WTC11 (cell line): ENCODE results near the gene MACROD2. TPM values are rescaled to one million over a fixed set of nuclear protein-coding genes. Genes with fewer than 3 reads are reported as not detected.

Experiments used
- ATAC-seq: fragments of 200-7000 bp; cut with Tn5 transposase; 2 replicates; pipeline ENCODE4 v1.10.0; 2021; ENCODE audit warnings: mild to moderate bottlenecking, moderate library complexity
- CTCF ChIA-PET: fragments of 300-600 bp; sonication (Branson Sonifier 250); formaldehyde crosslinking; loops from one replicate; lab custom pipeline; 2021; ENCODE audit warnings: antibody characterized with exemption; lab: Charles Lee
- POLR2A ChIA-PET: fragments of 350-600 bp; sonication (Branson Sonifier 250); formaldehyde crosslinking; loops from one replicate; lab custom pipeline; 2021; ENCODE audit warnings: antibody characterized with exemption; lab: Charles Lee
- DNase-seq: peaks from one replicate; pipeline ENCODE4 v3.0.0; 2021; ENCODE audit warnings: low spot score
- H3K27ac Mint-ChIP-seq: 2 replicates; pipeline ENCODE4 v1.8.0; 2021; ENCODE audit warnings: mixed read lengths
- H3K27me3 Mint-ChIP-seq: 2 replicates; pipeline ENCODE4 v1.8.0; 2021; ENCODE audit warnings: low read depth, mild to moderate bottlenecking, moderate library complexity, mixed read lengths
- H3K36me3 Mint-ChIP-seq: 2 replicates; pipeline ENCODE4 v1.8.0; 2021; ENCODE audit warnings: mixed read lengths
- H3K4me1 Mint-ChIP-seq: 2 replicates; pipeline ENCODE4 v1.8.0; 2022; ENCODE audit warnings: mixed read lengths
- H3K4me3 Mint-ChIP-seq: 2 replicates; pipeline ENCODE4 v1.8.0; 2021; ENCODE audit warnings: mild to moderate bottlenecking, moderate library complexity, mixed read lengths
- H3K9me3 Mint-ChIP-seq: 2 replicates; pipeline ENCODE4 v1.8.0; 2021; ENCODE audit warnings: mixed read lengths
- ATF3 ChIP-seq: sonication (generic); formaldehyde crosslinking; conservative IDR thresholded peaks from 2 replicates; pipeline ENCODE4 v1.8.1; 2022; ENCODE audit warnings: mild to moderate bottlenecking, missing genetic modification reagents
- ETV6 ChIP-seq: sonication (generic); formaldehyde crosslinking; IDR thresholded peaks from 2 replicates; pipeline ENCODE4 v1.8.1; 2022; ENCODE audit warnings: mild to moderate bottlenecking, missing genetic modification reagents
- IRF1 ChIP-seq: sonication (generic); formaldehyde crosslinking; IDR thresholded peaks from 2 replicates; pipeline ENCODE4 v1.8.0; 2023; ENCODE audit warnings: missing genetic modification reagents
- JUN ChIP-seq: sonication (generic); formaldehyde crosslinking; IDR thresholded peaks from 2 replicates; pipeline ENCODE4 v1.8.0; 2023; ENCODE audit warnings: mild to moderate bottlenecking, missing genetic modification reagents
- NFATC4 ChIP-seq: fragments of 250-450 bp; sonication (Bioruptor Pico); IDR thresholded peaks from 2 replicates; pipeline ENCODE4 v1.9.0; 2021; ENCODE audit warnings: mild to moderate bottlenecking
- PRRX2 ChIP-seq: fragments of 250-450 bp; sonication (Bioruptor Pico); IDR thresholded peaks from 2 replicates; pipeline ENCODE4 v1.8.0; 2021; ENCODE audit warnings: mild to moderate bottlenecking
- RELA ChIP-seq: sonication (generic); formaldehyde crosslinking; IDR thresholded peaks from 2 replicates; pipeline ENCODE4 v1.8.1; 2022; ENCODE audit warnings: missing genetic modification reagents, mild to moderate bottlenecking, borderline replicate concordance
- RORB ChIP-seq: fragments of 250-450 bp; sonication (Bioruptor Pico); IDR thresholded peaks from 2 replicates; pipeline ENCODE4 v1.9.0; 2021; ENCODE audit warnings: mild to moderate bottlenecking
- SP1 ChIP-seq: sonication (generic); formaldehyde crosslinking; conservative IDR thresholded peaks from 2 replicates; pipeline ENCODE4 v1.8.1; 2022; ENCODE audit warnings: missing genetic modification reagents
- TCF7 ChIP-seq: sonication (generic); formaldehyde crosslinking; IDR thresholded peaks from 2 replicates; pipeline ENCODE4 v1.8.0; 2022; ENCODE audit warnings: mild to moderate bottlenecking, low read depth, missing genetic modification reagents, moderate library complexity
- ZBTB21 ChIP-seq: sonication (generic); formaldehyde crosslinking; IDR thresholded peaks from 2 replicates; pipeline ENCODE4 v1.8.1; 2023; ENCODE audit warnings: mild to moderate bottlenecking, missing genetic modification reagents, borderline replicate concordance
- ZNF317 ChIP-seq: sonication (generic); formaldehyde crosslinking; IDR thresholded peaks from 2 replicates; pipeline ENCODE4 v1.8.1; 2023; ENCODE audit warnings: low read depth, mild to moderate bottlenecking, moderate library complexity, missing genetic modification reagents, borderline replicate concordance
- ZNF423 ChIP-seq: fragments of 250-450 bp; sonication (Bioruptor Pico); IDR thresholded peaks from 2 replicates; pipeline ENCODE4 v2.1.2; 2022; ENCODE audit warnings: mild to moderate bottlenecking, moderate library complexity
- total RNA-seq: library from RNA; stranded (reverse); gene quantifications from 3 replicates; pipeline ENCODE4 v1.2.3, GENCODE V29; 2021
- TF ChIP-seq, protein P1 (sequence below): sonication (generic); formaldehyde crosslinking; IDR thresholded peaks from 2 replicates; pipeline ENCODE4 v1.8.1; 2022; ENCODE audit warnings: low read depth, missing genetic modification reagents, borderline replicate concordance
- TF ChIP-seq, protein P2 (sequence below): sonication (generic); formaldehyde crosslinking; IDR thresholded peaks from 2 replicates; pipeline ENCODE4 v1.8.0; 2022; ENCODE audit warnings: mild to moderate bottlenecking, missing genetic modification reagents
- TF ChIP-seq, protein P3 (sequence below): fragments of 200-600 bp; IDR thresholded peaks from 2 replicates; pipeline ENCODE4 v1.8.0; 2022; ENCODE audit warnings: antibody characterized with exemption
- TF ChIP-seq, protein P4 (sequence below): sonication (generic); formaldehyde crosslinking; IDR thresholded peaks from 2 replicates; pipeline ENCODE4 v1.8.1; 2023; ENCODE audit warnings: mild to moderate bottlenecking, moderate library complexity, missing genetic modification reagents
- TF ChIP-seq, protein P5 (sequence below): fragments of 250-450 bp; sonication (Bioruptor Pico); IDR thresholded peaks from 2 replicates; pipeline ENCODE4 v2.1.2; 2022; ENCODE audit warnings: mild to moderate bottlenecking, moderate library complexity
- TF ChIP-seq, protein P6 (sequence below): fragments of 250-450 bp; sonication (Bioruptor Pico); conservative IDR thresholded peaks from 2 replicates; pipeline ENCODE4 v1.9.0; 2021; ENCODE audit warnings: mild to moderate bottlenecking
- TF ChIP-seq, protein P7 (sequence below): fragments of 250-450 bp; sonication (Bioruptor Pico); IDR thresholded peaks from 2 replicates; pipeline ENCODE4 v1.8.0; 2021; ENCODE audit warnings: mild to moderate bottlenecking

Gene MACROD2
- total RNA-seq, 1 experiment from 2014 or later = 4.1 TPM

DNA sequence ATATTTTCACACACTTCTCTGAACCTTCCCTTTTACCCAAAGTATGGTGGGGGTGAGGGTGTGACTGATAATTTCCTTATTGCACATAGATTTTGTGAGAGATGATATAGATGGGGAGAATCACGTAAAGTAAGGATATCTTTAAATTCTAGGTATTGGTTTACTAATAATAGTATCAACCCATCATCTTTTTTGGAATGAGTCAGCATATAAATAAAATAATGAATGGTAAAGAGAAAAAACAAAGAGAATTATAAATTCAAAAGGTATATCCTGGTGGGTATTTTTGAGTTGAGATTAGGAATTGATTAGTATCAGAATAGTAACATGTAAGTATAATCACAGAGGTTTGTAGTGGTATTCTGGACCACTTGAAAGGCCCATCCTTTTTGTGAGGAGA, 56.1 kb downstream of the MACROD2 start:
- Mint-ChIP-seq H3K27ac (no peak overlapping the region), H3K27me3 (no peaks in the 10 kb centered on the region), H3K4me1 (peaks cover 5% of the 10 kb centered on the region), H3K9me3 (no peaks in the 10 kb centered on the region), H3K36me3 (no peaks in the 10 kb centered on the region), H3K4me3 (no peak overlapping the region)
- ATAC-seq (no peak), DNase-seq (no peak)
- ChIA-PET CTCF (interaction anchor here (3.7 kb wide), 1 partner anchor 228 kb away, joined by 24 read pairs; no protein-coding TSS in a partner anchor), POLR2A (no interaction called here)
- TF ChIP-seq ETV6 (CRISPR knock-in tag) (no peak), ATF3 (CRISPR knock-in tag) (no peak), TCF7 (no peak), IRF1 (CRISPR knock-in tag) (no peak), RORB (CRISPR knock-in tag) (no peak), RELA (CRISPR knock-in tag) (no peak), PRRX2 (no peak), ZNF423 (CRISPR knock-in tag) (no peak), ZBTB21 (no peak), JUN (no peak)
- TF ChIP-seq, protein P1, sequence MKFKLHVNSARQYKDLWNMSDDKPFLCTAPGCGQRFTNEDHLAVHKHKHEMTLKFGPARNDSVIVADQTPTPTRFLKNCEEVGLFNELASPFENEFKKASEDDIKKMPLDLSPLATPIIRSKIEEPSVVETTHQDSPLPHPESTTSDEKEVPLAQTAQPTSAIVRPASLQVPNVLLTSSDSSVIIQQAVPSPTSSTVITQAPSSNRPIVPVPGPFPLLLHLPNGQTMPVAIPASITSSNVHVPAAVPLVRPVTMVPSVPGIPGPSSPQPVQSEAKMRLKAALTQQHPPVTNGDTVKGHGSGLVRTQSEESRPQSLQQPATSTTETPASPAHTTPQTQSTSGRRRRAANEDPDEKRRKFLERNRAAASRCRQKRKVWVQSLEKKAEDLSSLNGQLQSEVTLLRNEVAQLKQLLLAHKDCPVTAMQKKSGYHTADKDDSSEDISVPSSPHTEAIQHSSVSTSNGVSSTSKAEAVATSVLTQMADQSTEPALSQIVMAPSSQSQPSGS (CRISPR knock-in tag) = no peak
- TF ChIP-seq, protein P2, sequence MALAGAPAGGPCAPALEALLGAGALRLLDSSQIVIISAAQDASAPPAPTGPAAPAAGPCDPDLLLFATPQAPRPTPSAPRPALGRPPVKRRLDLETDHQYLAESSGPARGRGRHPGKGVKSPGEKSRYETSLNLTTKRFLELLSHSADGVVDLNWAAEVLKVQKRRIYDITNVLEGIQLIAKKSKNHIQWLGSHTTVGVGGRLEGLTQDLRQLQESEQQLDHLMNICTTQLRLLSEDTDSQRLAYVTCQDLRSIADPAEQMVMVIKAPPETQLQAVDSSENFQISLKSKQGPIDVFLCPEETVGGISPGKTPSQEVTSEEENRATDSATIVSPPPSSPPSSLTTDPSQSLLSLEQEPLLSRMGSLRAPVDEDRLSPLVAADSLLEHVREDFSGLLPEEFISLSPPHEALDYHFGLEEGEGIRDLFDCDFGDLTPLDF (CRISPR knock-in tag) = no peak

- DNase-seq (no peak), ATAC-seq (0 out of 2 replicates have a peak, but pooled peaks have one; percentile 28)
- POLR2A ChIA-PET = no interaction called here
- no peak overlapping the region for H3K4me3 Mint-ChIP-seq
- peaks cover 5% of the 10 kb centered on the region for H3K4me1 Mint-ChIP-seq
- TF ChIP-seq, protein P3, sequence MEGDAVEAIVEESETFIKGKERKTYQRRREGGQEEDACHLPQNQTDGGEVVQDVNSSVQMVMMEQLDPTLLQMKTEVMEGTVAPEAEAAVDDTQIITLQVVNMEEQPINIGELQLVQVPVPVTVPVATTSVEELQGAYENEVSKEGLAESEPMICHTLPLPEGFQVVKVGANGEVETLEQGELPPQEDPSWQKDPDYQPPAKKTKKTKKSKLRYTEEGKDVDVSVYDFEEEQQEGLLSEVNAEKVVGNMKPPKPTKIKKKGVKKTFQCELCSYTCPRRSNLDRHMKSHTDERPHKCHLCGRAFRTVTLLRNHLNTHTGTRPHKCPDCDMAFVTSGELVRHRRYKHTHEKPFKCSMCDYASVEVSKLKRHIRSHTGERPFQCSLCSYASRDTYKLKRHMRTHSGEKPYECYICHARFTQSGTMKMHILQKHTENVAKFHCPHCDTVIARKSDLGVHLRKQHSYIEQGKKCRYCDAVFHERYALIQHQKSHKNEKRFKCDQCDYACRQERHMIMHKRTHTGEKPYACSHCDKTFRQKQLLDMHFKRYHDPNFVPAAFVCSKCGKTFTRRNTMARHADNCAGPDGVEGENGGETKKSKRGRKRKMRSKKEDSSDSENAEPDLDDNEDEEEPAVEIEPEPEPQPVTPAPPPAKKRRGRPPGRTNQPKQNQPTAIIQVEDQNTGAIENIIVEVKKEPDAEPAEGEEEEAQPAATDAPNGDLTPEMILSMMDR = 0 out of 2 replicates have a peak, but pooled peaks have one; percentile 30
- no peak for TF ChIP-seq SP1
- CTCF ChIA-PET = interaction anchor here (0.6 to 3.7 kb wide), 5 partner anchors 181 to 964 kb away, joined by 3 to 24 read pairs (median 5); no protein-coding TSS in a partner anchor
- no peaks in the 10 kb centered on the region for H3K27me3 Mint-ChIP-seq
- H3K36me3 Mint-ChIP-seq = no peaks in the 10 kb centered on the region
- no peak overlapping the region for H3K27ac Mint-ChIP-seq
- H3K9me3 Mint-ChIP-seq = no peaks in the 10 kb centered on the region
Measured at GRCh38 chr20:14055127-14055742, 59.9 kb downstream of the MACROD2 start.

GRCh38 chr20:14062171-14062570, 66.9 kb downstream of the MACROD2 start:
- POLR2A ChIA-PET = no interaction called here
- Mint-ChIP-seq H3K4me1 (peaks cover 6% of the 10 kb centered on the region; the same call in 1 of the 2 replicates), H3K9me3 (no peaks in the 10 kb centered on the region), H3K27ac (no peak overlapping the region), H3K27me3 (no peaks in the 10 kb centered on the region), H3K36me3 (no peaks in the 10 kb centered on the region), H3K4me3 (no peak overlapping the region)
- no peak for ATAC-seq
- DNase-seq = no peak
- CTCF ChIA-PET = interaction anchor here (0.8 kb wide), 2 partner anchors 240 to 242 kb away, joined by 3 to 4 read pairs; no protein-coding TSS in a partner anchor
- TF ChIP-seq, protein P4, sequence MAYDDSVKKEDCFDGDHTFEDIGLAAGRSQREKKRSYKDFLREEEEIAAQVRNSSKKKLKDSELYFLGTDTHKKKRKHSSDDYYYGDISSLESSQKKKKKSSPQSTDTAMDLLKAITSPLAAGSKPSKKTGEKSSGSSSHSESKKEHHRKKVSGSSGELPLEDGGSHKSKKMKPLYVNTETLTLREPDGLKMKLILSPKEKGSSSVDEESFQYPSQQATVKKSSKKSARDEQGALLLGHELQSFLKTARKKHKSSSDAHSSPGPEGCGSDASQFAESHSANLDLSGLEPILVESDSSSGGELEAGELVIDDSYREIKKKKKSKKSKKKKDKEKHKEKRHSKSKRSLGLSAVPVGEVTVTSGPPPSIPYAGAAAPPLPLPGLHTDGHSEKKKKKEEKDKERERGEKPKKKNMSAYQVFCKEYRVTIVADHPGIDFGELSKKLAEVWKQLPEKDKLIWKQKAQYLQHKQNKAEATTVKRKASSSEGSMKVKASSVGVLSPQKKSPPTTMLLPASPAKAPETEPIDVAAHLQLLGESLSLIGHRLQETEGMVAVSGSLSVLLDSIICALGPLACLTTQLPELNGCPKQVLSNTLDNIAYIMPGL (CRISPR knock-in tag) = no peak
- TF ChIP-seq, protein P5, sequence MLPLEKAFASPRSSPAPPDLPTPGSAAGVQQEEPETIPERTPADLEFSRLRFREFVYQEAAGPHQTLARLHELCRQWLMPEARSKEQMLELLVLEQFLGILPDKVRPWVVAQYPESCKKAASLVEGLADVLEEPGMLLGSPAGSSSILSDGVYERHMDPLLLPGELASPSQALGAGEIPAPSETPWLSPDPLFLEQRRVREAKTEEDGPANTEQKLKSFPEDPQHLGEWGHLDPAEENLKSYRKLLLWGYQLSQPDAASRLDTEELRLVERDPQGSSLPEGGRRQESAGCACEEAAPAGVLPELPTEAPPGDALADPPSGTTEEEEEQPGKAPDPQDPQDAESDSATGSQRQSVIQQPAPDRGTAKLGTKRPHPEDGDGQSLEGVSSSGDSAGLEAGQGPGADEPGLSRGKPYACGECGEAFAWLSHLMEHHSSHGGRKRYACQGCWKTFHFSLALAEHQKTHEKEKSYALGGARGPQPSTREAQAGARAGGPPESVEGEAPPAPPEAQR = no peak
- TF ChIP-seq, protein P6, sequence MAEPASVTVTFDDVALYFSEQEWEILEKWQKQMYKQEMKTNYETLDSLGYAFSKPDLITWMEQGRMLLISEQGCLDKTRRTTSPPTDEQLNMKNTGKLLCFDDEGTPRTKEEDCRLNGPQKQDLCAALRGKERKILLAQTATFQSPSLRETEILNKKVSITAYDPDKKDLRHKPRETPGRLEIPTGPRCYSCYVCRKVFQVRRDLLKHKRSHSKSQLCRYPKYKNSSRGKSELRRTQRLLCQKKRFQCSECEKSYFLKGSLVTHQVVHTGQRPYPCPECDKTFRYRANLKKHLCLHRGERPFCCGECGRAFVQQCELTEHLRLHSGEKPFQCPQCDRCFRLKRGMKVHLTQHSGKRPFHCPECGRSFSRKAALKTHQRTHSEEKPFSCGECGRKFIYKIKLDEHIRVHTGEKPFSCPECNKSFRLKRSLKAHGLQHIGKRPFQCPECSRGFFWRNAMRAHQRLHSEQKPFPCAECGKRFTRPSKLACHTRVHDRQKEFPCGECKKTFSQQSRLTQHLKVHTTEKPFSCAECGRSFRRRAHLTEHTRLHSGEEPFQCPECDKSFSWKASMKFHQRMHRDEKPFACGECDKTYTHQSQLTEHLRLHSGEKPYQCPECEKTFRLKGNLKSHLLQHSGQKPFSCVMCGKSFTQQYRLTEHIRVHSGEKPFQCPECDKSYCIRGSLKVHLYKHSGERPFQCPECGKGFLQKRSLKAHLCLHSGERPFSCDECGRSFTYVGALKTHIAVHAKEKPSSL (CRISPR knock-in tag) = no peak
- TF ChIP-seq NFATC4 = no peak
- TF ChIP-seq, protein P7, sequence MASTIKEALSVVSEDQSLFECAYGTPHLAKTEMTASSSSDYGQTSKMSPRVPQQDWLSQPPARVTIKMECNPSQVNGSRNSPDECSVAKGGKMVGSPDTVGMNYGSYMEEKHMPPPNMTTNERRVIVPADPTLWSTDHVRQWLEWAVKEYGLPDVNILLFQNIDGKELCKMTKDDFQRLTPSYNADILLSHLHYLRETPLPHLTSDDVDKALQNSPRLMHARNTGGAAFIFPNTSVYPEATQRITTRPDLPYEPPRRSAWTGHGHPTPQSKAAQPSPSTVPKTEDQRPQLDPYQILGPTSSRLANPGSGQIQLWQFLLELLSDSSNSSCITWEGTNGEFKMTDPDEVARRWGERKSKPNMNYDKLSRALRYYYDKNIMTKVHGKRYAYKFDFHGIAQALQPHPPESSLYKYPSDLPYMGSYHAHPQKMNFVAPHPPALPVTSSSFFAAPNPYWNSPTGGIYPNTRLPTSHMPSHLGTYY = no peak
- TF ChIP-seq ZNF317 (CRISPR knock-in tag) = no peak
